ENCODE data around the gene ECE1.

DNA sequence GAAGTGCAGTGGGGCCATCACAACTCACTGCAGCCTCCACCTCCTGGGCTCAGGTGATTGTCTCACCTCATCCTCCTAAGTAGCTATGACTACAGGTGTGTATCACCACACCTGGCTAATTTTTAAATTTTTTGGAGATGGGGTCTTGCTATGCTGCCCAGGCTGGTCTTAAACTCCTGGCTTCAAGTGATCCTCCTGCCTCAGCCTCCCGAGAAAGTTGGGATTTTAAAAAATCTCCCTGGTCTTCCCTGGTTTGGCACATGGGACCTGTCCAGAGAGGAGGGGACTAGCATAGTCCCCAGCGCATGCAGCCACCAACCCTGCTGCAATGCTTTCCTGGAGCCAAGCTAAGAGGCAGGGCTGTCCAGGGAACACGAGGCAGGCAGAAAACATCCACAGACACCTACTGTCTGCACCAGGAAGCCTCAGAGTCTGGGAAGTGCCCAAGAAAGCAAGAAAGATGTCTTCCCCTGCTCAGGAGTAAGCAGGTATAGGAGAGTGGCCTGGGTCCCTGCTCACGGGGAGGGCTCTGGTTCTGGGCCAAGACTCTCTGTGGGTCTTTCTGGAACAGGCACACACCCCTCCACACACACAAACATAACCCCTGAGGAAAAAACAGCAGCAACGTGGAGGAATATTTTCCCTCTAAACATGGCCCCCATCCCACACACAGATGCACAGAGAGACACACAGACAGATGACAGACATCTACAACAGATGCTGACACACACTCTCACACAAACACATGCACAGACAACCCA, 30.8 kb downstream of the ECE1 start:
- TF ChIP-seq, protein P1, sequence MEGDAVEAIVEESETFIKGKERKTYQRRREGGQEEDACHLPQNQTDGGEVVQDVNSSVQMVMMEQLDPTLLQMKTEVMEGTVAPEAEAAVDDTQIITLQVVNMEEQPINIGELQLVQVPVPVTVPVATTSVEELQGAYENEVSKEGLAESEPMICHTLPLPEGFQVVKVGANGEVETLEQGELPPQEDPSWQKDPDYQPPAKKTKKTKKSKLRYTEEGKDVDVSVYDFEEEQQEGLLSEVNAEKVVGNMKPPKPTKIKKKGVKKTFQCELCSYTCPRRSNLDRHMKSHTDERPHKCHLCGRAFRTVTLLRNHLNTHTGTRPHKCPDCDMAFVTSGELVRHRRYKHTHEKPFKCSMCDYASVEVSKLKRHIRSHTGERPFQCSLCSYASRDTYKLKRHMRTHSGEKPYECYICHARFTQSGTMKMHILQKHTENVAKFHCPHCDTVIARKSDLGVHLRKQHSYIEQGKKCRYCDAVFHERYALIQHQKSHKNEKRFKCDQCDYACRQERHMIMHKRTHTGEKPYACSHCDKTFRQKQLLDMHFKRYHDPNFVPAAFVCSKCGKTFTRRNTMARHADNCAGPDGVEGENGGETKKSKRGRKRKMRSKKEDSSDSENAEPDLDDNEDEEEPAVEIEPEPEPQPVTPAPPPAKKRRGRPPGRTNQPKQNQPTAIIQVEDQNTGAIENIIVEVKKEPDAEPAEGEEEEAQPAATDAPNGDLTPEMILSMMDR (conservative IDR thresholded peaks at IDR 0.05; ENCODE audit: low read length): no peak
- TF ChIP-seq EZH2phosphoT487 (IDR thresholded peaks at IDR 0.05; ENCODE audit: borderline replicate concordance): no peak
